Measurements from ENCODE around the gene BUD13.

DNA sequence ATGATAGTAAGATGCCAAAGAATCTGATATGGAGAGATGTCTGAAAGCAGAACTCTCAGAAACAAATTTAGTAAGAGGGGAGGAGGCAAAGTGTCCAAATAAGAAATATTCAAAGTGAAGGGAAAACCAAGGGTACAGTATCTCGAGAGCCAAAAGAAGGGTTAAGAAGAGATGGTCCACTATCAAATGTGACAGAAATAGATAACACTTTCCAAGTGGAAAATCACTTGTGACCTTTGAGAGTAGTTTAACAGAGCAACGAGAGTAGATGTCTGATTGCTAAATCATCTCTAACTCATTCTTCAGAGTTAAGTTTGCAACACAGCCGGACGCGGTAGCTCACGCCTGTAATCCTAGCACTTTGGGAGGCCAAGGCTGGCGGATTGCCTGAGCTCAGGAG lies 4.3 kb upstream of the BUD13 start:
- TF ChIP-seq, protein P1, sequence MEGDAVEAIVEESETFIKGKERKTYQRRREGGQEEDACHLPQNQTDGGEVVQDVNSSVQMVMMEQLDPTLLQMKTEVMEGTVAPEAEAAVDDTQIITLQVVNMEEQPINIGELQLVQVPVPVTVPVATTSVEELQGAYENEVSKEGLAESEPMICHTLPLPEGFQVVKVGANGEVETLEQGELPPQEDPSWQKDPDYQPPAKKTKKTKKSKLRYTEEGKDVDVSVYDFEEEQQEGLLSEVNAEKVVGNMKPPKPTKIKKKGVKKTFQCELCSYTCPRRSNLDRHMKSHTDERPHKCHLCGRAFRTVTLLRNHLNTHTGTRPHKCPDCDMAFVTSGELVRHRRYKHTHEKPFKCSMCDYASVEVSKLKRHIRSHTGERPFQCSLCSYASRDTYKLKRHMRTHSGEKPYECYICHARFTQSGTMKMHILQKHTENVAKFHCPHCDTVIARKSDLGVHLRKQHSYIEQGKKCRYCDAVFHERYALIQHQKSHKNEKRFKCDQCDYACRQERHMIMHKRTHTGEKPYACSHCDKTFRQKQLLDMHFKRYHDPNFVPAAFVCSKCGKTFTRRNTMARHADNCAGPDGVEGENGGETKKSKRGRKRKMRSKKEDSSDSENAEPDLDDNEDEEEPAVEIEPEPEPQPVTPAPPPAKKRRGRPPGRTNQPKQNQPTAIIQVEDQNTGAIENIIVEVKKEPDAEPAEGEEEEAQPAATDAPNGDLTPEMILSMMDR (conservative IDR thresholded peaks at IDR 0.05; ENCODE audit: low read depth, low read length) = no peak
- TF ChIP-seq EZH2 (IDR thresholded peaks at IDR 0.05; ENCODE audit: borderline replicate concordance, low read depth, low read length, poor library complexity, severe bottlenecking) = no peak
